HCT116 (cell line): ENCODE results near the gene DLX5. TPM values are rescaled to one million over a fixed set of nuclear protein-coding genes. Genes with fewer than 3 reads are reported as not detected.
A peak's percentile ranks its signal among the peaks of the same experiment; 100 is the strongest.

Source experiments
- ATAC-seq: fragments of 200-7000 bp; cut with Tn5 transposase; 2 replicates; pipeline ENCODE4 v1.9.1; 2020; ENCODE audit warnings: mild to moderate bottlenecking, moderate library complexity
- BruUV-seq: library from RNA; stranded (reverse); fragments of 400-500 nt; replicated peaks from 2 replicates; lab custom pipeline; 2021; lab: Mats Ljungman, UMichigan
- CTCF ChIA-PET: fragments of 300-600 bp; sonication (Branson Sonifier 250); formaldehyde crosslinking; loops from one replicate; lab custom pipeline; 2021; ENCODE audit warnings: antibody characterized with exemption; lab: Charles Lee
- POLR2A ChIA-PET: fragments of 300-600, 350-600 bp; sonication (Branson Sonifier 250); formaldehyde crosslinking; loops from one replicate; lab custom pipeline; 2021; ENCODE audit warnings: antibody characterized with exemption; lab: Charles Lee
- RAD21 ChIA-PET, 2 experiments: fragments of 300-600 bp; sonication (Branson Sonifier 250); formaldehyde crosslinking; loops; one replicate each; lab custom pipeline; 2023; ENCODE audit warnings: low total read pairs in 2 of 2; ENCODE audit not compliant: uncharacterized antibody in 2 of 2, unreplicated experiment in 2 of 2, low non-redundant PET in 1 of 2; lab: Charles Lee
- DNase-seq: peaks from one replicate; pipeline ENCODE4 v3.0.0-alpha.2; 2010; ENCODE audit warnings: low read depth, low spot score
- H2AFZ ChIP-seq: fragments of 200-600 bp; shearing (Covaris generic), sonication (generic); 2 replicates; pipeline ENCODE4 v1.6.1; 2017; ENCODE audit warnings: low read depth, mixed run types, mixed read lengths, antibody characterized with exemption, low read length; ENCODE audit not compliant: poor library complexity, severe bottlenecking
- H3K27ac ChIP-seq: 2 replicates; pipeline ENCODE4 v1.5.1; 2012; ENCODE audit warnings: low read depth, low read length
- H3K27me3 ChIP-seq: fragments of 200-600 bp; sonication (generic); 2 replicates; pipeline ENCODE4 v1.6.1; 2016; ENCODE audit warnings: mixed run types, low read length, mixed read lengths; ENCODE audit not compliant: insufficient read depth
- H3K36me3 ChIP-seq, 2 experiments: fragments of 200-500 bp in 1 of 2; fragments of 200-600 bp in 1 of 2; sonication (Bioruptor generic) in 1 of 2; sonication (generic) in 1 of 2; 2 replicates each; pipeline versions ENCODE4 v1.5.1 to v1.6.1; 2014 to 2016; ENCODE audit warnings: low read length in 2 of 2, inconsistent platforms in 1 of 2, mixed read lengths in 1 of 2, mixed run types in 1 of 2; ENCODE audit not compliant: insufficient read depth in 2 of 2, control insufficient read depth in 1 of 2
- H3K4me1 ChIP-seq, 2 experiments: fragments of 200-600 bp in 1 of 2; sonication (generic) in 1 of 2; 2 replicates each; pipeline versions ENCODE4 v1.5.1 to v1.6.1; 2012 to 2017; ENCODE audit warnings: low read length in 2 of 2, inconsistent platforms in 1 of 2, mild to moderate bottlenecking in 1 of 2, mixed read lengths in 1 of 2, mixed run types in 1 of 2, moderate library complexity in 1 of 2; ENCODE audit not compliant: insufficient read depth in 2 of 2, control insufficient read depth in 1 of 2
- H3K4me2 ChIP-seq: fragments of 200-600 bp; sonication (generic); 2 replicates; pipeline ENCODE4 v1.6.1; 2017; ENCODE audit warnings: mixed run types, low read length, mixed read lengths
- H3K4me3 ChIP-seq, 2 experiments: fragments of 200-600 bp in 1 of 2; sonication (generic) in 1 of 2; replicated peaks in 1 of 2; 2 replicates each; pipeline ENCODE4 v1.5.1; 2011 to 2016; ENCODE audit warnings: low read length in 2 of 2, control low read depth in 1 of 2, low read depth in 1 of 2, mild to moderate bottlenecking in 1 of 2, mixed read lengths in 1 of 2, mixed run types in 1 of 2
- H3K79me2 ChIP-seq: fragments of 200-600 bp; sonication (generic); 2 replicates; pipeline ENCODE4 v1.6.1; 2017; ENCODE audit warnings: mild to moderate bottlenecking, mixed run types, low read length, moderate library complexity, mixed read lengths; ENCODE audit not compliant: insufficient read depth
- H3K9ac ChIP-seq: fragments of 200-600 bp; sonication (generic); 2 replicates; pipeline ENCODE4 v1.6.1; 2016; ENCODE audit warnings: low read length, mixed read lengths
- H3K9me2 ChIP-seq: fragments of 200-600 bp; sonication (generic), shearing (Covaris generic); 2 replicates; pipeline ENCODE4 v1.6.1; 2017; ENCODE audit warnings: mixed run types, mild to moderate bottlenecking, moderate library complexity; ENCODE audit not compliant: insufficient read depth
- H3K9me3 ChIP-seq, 2 experiments: fragments of 200-500 bp in 1 of 2; fragments of 200-600 bp in 1 of 2; sonication (Bioruptor generic) in 1 of 2; sonication (generic) in 1 of 2; 2 replicates each; pipeline ENCODE4 v1.6.1; 2014 to 2017; ENCODE audit warnings: low read length in 2 of 2, mixed read lengths in 2 of 2, inconsistent platforms in 1 of 2, low read depth in 1 of 2, mild to moderate bottlenecking in 1 of 2, mixed run types in 1 of 2, moderate library complexity in 1 of 2; ENCODE audit not compliant: control insufficient read depth in 1 of 2, insufficient read depth in 1 of 2
- H4K20me1 ChIP-seq: fragments of 200-600 bp; sonication (generic), shearing (Covaris generic); 2 replicates; pipeline ENCODE4 v1.6.1; 2017; ENCODE audit warnings: mixed run types, mild to moderate bottlenecking, moderate library complexity; ENCODE audit not compliant: insufficient read depth
- ATF3 ChIP-seq: IDR thresholded peaks from 2 replicates; pipeline ENCODE4 v1.6.1; 2012
- CBX3 ChIP-seq: IDR thresholded peaks from 2 replicates; pipeline ENCODE4 v1.6.1; 2012; ENCODE audit warnings: low read depth
- CTCF ChIP-seq, 3 experiments: fragments of 200-600 bp in 1 of 3; sonication (generic) in 1 of 3; IDR thresholded peaks in 2 of 3; conservative IDR thresholded peaks in 1 of 3; 2 replicates each; pipeline ENCODE4 v1.5.1; 2012 to 2017; ENCODE audit warnings: low read depth in 2 of 3, low read length in 2 of 3, antibody characterized with exemption in 1 of 3, borderline replicate concordance in 1 of 3, control low read depth in 1 of 3, mild to moderate bottlenecking in 1 of 3, mixed read lengths in 1 of 3, mixed run types in 1 of 3, moderate library complexity in 1 of 3; ENCODE audit not compliant: insufficient read depth in 1 of 3
- ELF1 ChIP-seq: IDR thresholded peaks from 2 replicates; pipeline ENCODE4 v1.6.1; 2012; ENCODE audit warnings: low read depth, borderline replicate concordance
- EZH2 ChIP-seq: fragments of 200-600 bp; sonication (generic); IDR thresholded peaks from 2 replicates; pipeline ENCODE4 v1.6.1; 2017; ENCODE audit warnings: antibody characterized with exemption, mixed run types
- EZH2phosphoT487 ChIP-seq: fragments of 200-600 bp; IDR thresholded peaks from 2 replicates; pipeline ENCODE4 v1.6.1; 2018; ENCODE audit warnings: antibody characterized with exemption, borderline replicate concordance
- MAX ChIP-seq: IDR thresholded peaks from 2 replicates; pipeline ENCODE4 v1.6.1; 2012
- POLR2A ChIP-seq: IDR thresholded peaks from 2 replicates; pipeline ENCODE4 v1.7.0; 2011; ENCODE audit warnings: borderline replicate concordance; ENCODE audit not compliant: insufficient read depth, insufficient read length; ENCODE audit errors: extremely low read depth
- RAD21 ChIP-seq: IDR thresholded peaks from 2 replicates; pipeline ENCODE4 v1.6.1; 2012; ENCODE audit warnings: low read depth, mild to moderate bottlenecking
- YY1 ChIP-seq: IDR thresholded peaks from 2 replicates; pipeline ENCODE4 v1.6.1; 2011; ENCODE audit warnings: low read length, low read depth, moderate library complexity, mild to moderate bottlenecking; ENCODE audit not compliant: insufficient replicate concordance; ENCODE audit errors: extremely low read depth
- ZBTB33 ChIP-seq: IDR thresholded peaks from 2 replicates; pipeline ENCODE4 v1.6.1; 2011; ENCODE audit warnings: mild to moderate bottlenecking, low read length, moderate library complexity; ENCODE audit not compliant: insufficient replicate concordance; ENCODE audit errors: extremely low read depth
- ZFX ChIP-seq: fragments of 450-650 bp; IDR thresholded peaks from 2 replicates; pipeline ENCODE4 v1.6.1; 2017
- intact Hi-C: fragments of 100-400 bp; cut with micrococcal nuclease; formaldehyde crosslinking; loops from 2 replicates; pipeline ENCODE4 v1.10.0; 2022
- total RNA-seq: library from RNA; stranded (reverse); gene quantifications from one replicate; pipeline ENCODE4 v1.2.1, GENCODE V29; 2021; ENCODE audit not compliant: unreplicated experiment

The DLX5 gene
- total RNA-seq, 1 experiment from 2014 or later = not detected

- H2AFZ ChIP-seq = no peak overlapping the region
- no peak overlapping the region for H3K4me3 ChIP-seq
Observed at GRCh38 chr7:97064972-97065587, 40.4 kb upstream of the DLX5 start.

More at GRCh38 chr7:97064972-97065587, 40.4 kb upstream of the DLX5 start:
- DNase-seq = peak; percentile 34
- no peak overlapping the region for H3K27ac ChIP-seq
- no peaks in the 10 kb centered on the region for H4K20me1 ChIP-seq
- H3K4me1 ChIP-seq = no peaks in the 10 kb centered on the region
- ChIA-PET POLR2A (no interaction called here), CTCF (interaction anchor here (0.6 to 1.5 kb wide), 5 partner anchors 9 to 1342 kb away, joined by 3 to 5 read pairs (median 3); no protein-coding TSS in a partner anchor), RAD21 (no interaction called here)
- ATAC-seq = peak; percentile 90
- H3K27me3 ChIP-seq = peaks cover 3% of the 10 kb centered on the region; the same call in 1 of the 2 replicates
- intact Hi-C loops = loop anchor here (1.0 kb wide), 1 partner anchor 1149 kb away; no protein-coding TSS in a partner anchor
- H3K9me2 ChIP-seq = no peaks in the 10 kb centered on the region
- H3K4me2 ChIP-seq = no peak overlapping the region
- no peaks in the 10 kb centered on the region for H3K36me3 ChIP-seq
- TF ChIP-seq MAX (no peak), ELF1 (no peak), ZBTB33 (no peak), YY1 (no peak), RAD21 (peak; percentile 45), EZH2phosphoT487 (no peak), ZFX (no peak), CBX3 (no peak), POLR2A (no peak), ATF3 (no peak), CTCF (IDR thresholded peaks at IDR 0.05 in 2 of 3, conservative IDR thresholded peaks at IDR 0.05 in 1 of 3; ENCODE audit: borderline replicate concordance in 1 of 3, insufficient read depth in 1 of 3, low read depth in 2 of 3, low read length in 2 of 3) (peak in 2 of 3 experiments; percentile 73 to 76; a peak in 4 of 6 replicates), EZH2 (no peak)
- no peaks in the 10 kb centered on the region for H3K9me3 ChIP-seq
- H3K9ac ChIP-seq = no peak overlapping the region
- no TSS peak for BruUV-seq
- no peaks in the 10 kb centered on the region for H3K79me2 ChIP-seq
